ENCODE results near the gene XIRP2.
"Not testable (repeated sequence)": the region's sequence is repeated elsewhere in the genome, so short reads cannot be mapped to it uniquely, and the experiment has no call there.

XIRP2 gene

DNA sequence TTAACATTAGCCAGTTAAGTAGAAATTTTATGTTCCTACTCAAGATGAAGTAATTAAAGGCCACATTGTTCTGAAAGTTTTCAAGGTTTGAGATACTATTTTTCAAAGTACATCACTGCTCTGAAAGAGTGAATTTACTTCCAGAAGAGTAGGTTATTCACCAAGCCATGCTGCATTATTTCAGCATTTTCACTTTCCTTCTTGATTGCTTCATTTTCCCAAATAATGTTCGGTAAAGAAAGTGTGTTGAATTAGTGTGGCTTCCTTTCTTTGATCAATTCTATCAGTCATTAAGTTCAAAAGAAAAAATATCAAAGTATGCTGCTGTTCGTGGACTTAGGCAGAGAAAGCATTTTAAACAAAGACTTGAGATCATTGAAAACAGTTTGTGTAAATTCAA, 310.3 kb downstream of the XIRP2 start:
- DNase-seq: no peak

DNA sequence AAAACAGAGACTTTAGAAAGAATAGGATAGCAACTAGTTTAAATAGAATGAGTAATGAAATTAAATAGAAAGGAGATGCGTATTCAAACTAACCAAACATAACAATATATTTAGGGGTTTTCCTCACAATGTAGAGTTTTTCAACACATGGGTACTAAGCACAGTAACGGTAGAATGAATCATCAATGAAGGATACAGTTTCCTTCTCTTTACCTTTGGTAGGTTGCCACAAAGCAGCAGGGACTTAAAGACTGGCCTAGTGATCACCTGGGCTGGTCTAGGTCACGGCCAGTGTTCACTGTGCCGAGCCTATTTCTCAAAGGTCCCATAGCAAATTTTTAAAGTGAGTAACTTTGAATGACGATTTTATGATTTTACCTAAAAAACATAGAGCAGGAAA, 311.7 kb downstream of the XIRP2 start:
- no peak for DNase-seq

DNA sequence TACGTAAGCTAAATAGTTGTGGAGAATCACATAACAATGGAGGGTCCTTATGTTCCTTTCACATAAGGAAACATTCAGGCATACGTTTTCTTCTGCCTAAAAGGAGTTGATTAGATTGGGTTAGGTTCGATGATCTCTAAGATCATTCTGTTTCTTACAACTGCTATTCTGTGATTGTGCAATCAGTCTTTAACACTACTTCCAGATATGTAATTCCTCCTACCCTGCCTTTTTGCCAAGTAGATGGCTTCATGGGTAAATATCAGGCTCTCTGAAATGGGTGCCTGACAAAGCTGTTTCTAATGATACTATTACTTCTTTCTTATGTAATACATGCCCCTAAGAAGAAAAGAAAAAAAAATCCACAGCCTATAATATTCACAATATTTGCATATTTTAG, 321.5 kb downstream of the XIRP2 start:
- no peak for DNase-seq

DNA sequence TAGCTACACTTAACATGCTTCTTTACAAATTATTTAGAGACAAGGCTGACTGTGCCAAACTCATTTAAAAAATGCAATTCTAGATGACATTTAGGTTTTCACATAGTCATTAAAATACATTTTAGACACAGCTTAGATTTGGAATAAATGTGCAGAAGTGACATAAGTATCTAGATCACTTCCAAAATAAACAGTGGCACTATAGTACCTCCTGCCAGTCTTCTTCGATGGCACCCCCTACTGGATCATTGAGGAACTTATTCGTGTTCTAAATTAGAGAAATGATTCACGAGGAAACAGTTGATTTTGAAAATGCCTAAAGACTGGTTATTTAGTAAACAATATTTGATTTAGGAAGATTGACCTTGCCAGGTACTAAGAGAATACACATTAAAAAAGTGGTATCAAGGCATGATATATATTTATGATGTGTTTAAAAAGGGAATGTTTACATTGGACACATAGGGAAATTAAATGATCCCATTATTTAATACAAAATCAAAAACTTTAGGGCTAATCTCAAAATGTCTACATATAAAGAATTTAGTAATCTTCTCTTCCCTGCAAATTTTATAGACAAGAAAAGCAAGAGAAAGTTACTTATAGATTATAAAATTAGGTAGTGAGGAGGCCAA, 323.9 kb downstream of the XIRP2 start:
- DNase-seq: no peak

DNA sequence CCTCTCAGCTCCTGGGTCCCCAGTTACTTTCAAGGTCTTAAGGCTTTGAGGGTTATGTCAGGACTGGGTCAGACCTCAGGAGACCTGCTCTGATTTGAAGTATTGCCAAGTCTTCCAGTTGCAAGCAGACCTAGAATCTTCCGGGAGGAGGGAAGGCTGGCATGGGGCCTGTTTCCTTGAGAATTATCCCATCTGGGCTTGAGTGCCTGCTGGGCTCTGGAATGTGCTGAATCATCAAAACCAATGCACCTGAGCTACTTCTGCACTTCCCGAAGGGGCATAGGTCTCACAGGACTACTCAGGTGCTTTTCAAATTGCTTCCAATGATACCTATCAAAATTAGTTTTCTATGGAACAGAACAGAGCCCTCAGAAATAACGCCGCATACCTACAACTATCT, 327.3 kb downstream of the XIRP2 start:
- DNase-seq: no peak

DNA sequence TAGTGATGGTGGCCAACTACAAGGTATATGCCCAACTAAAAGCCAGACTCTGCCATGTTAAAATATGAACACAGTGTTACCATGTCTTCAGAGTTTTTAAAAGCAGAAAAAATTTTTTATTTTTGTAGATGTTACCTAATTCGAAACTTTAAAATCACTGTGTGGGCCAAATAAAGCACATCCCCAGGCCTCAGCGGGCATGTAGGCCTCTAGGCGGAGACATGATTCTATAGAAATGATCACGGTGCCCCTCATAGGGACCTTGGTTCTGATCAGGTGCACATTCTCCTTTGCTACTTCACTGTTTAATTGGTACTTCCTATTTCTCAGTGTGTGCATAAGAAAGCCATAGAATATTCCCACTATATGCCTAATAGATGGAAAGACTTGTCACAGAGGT, 349.2 kb downstream of the XIRP2 start:
- DNase-seq: no peak

DNA sequence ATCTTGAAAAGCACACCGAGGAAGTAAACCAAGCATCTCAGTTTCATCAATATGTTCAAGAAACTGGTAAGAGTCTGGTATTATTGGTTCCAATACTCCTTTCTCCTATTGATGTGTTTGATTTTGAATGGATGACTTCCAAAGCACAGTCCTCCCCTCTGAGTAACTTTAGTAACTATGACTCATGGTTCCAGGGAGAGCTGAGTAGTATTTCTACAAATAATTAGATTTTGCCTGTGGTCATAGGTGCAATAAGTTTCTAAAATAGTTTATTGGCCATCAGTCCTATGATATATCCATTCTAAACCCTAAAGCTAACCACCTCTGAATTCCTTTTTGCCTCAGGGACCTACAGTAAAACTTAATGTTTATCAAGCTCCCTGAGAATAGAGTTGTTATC, 352.4 kb downstream of the XIRP2 start:
- no peak for DNase-seq

DNA sequence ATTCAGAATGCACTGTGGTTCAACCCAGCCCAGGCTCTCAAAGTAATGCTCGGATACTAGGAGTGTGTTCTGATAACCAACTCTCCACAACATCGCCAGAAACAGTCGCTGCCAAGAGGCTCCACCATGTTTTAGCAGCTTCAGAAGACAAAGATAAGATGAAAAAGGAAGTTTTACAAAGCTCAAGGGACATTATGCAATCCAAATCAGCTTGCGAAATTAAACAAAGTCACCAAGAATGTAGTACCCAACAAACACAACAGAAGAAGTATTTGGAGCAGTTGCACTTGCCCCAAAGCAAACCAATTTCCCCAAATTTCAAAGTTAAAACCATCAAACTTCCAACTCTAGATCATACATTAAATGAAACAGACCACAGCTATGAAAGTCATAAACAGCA, 360.9 kb downstream of the XIRP2 start:
- DNase-seq: no peak

DNA sequence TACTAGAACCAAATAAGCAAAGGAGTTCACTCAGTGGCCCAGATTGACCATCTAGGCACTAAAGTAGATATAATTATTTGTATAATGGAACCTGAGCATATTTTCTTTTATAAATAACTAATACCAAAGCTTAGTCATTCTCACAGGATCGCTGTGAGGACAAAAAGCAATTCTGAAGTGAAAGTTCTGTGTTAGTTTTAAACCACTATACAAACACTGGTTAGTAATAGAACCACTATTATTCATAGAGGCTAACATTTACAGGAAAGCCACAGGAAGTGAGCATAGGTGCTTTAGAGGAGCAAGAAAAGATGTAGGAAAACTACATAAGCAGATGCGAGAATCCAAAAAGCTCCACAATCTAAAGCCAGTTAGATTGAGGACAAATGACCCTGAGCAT, 364.7 kb downstream of the XIRP2 start:
- DNase-seq: no peak

DNA sequence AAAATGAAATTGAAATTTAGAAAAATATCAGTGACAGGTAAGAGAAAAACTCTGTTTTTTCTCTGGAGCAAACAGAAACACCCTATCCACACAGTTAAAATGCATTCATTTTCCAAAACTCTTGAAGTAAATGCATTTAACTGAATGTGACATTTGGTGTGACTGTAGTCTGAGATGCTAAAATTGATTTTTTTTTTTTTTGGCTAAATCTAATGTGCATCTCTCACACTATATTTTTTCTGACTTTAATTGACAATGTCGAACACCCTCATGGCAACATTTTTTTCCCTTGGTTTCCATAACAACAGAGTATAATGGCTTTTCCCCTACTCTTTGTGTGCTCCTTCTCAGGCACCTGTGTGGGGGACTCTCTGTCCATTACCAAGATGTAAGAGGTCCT, 366.4 kb downstream of the XIRP2 start:
- no peak for DNase-seq

DNA sequence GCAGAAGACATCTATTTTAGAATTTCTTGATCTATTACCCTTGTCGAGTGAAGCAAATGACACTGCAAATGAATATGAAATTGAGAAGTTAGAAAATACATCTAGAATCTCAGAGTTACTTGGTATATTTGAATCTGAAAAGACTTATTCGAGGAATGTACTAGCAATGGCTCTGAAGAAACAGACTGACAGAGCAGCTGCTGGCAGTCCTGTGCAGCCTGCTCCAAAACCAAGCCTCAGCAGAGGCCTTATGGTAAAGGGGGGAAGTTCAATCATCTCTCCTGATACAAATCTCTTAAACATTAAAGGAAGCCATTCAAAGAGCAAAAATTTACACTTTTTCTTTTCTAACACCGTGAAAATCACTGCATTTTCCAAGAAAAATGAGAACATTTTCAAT, 370.4 kb downstream of the XIRP2 start:
- no peak for DNase-seq

DNA sequence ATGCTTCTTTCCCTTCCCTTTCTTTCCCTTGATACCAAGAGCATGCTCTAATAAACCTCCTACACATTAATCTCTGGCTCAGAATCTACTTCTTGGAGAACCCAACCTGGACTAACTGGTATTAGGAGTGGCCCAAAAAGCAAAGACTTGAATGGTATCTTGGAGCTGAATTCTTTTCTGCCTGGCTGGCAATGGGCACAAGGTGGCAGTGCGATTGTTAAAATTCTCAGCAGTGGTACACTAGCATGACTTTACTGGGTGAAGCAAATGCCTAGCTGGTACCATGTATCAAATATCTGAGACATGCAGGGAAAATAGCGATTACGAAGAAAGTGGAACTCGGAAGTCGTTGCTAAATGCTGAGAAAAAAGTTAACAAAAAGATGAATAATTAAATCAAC, 376.1 kb downstream of the XIRP2 start:
- DNase-seq: no peak

DNA sequence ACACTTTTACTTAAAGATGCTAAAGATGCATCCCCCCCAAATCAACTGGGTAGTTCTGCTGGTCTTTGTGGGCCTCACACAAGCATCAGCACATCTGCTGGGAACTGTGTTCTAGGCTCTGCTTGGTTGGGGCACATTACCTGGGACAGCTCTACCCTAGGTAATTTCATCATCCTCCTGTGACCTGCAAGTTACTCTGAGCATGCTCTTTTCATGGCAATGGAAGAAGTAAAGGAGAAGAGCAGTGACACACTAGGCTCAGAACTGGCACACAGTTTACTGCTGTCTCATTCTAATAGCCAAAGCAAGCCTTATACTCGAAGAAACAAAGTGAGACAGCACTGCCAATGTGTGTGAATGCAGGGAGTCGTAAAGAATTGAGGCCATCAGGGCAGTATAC, 376.7 kb downstream of the XIRP2 start:
- DNase-seq: no peak

DNA sequence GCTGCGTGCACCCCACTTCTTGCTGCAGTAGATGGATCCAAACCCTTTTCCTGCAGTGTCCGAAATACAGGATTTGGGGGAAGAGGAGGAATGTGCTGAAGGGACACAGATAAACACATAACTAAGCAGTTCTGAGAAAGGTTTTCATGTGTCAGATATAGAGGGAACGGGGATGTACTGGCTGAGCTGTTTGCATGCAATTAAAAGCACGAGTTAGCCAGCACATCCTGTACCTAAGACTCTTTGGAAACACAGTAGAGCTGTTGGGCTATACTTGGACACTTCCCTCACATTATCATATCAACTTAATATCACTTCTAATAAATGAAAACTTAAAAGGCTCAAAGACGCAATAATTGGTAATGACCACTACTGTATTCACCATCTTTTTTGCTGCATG, 377.4 kb downstream of the XIRP2 start:
- no peak for DNase-seq

DNA sequence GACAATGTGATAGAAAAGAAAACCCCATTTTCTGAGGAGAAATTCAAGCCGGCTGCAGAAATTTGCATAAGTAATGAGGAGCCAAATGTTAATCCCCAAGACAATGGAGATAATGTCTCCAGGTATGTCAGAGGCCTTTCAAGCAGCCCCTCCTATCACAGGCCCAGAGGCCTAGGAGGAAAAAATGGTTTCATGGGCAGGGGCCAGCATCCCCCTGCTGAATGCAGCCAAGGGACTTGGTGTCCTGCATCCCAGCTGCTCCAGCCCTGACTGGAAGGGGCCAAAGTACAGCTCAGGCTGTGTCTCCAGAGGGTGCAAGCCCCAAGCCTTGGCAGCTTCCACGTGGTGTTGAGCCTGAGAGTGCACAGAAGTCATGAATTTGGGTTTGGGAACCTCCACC, 380.0 kb downstream of the XIRP2 start:
- DNase-seq: not testable (repeated sequence)

DNA sequence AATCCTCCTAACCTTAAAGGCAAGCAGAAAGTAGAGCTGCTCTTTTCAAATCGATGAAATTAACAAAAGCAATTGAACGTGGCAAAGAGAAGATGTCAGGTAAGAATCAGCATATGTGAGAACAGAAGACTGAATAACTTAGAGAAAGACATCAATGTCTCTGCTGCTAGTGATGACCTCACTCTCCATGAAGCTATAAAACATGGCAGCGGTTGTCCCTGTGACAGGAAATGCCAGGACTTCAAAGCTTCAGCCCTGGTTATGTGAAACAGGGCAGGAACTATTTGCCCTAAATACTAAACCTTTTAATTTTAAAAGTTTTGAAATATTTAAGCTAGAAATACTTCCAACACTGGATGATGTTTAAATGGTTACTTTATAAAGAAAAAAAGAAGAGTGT, 383.7 kb downstream of the XIRP2 start:
- DNase-seq: no peak

DNA sequence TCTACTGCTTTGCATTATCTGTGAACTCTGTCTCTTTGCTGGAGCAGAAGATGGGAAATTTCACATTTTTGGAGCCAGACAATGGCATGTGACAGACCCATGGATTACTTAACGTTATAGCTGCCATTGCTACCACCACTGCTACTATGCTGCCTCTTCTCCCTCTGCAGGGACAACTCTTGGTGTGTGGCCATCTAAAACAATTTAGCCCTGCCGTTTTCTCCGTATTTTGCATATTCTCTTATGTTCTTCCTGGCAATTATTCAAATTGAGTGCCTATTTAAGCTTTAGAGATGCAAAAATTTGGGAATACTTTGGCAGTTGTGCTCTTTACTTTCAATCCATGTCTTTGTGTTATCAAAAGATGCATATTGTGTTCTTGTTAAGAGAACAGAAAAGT, 386.8 kb downstream of the XIRP2 start:
- no peak for DNase-seq

DNA sequence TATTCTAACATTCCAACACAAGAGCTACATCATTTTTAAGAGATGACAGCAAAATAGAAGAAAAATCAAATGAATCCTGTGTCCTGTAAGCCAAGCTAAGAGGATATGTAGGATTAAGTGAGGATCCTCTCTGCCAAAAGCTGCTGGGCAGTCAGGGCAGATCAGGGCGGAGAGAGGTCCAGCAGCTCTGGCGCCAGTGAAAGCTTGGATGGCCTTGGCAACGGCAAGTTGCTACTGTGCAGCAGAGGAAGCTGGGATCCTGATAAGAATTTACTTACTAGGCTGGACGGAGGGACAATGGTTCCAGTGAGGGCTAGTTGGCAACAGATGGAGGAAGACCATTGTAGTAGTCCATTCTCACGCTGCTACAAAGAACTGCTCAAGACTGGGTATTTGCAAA, 391.5 kb downstream of the XIRP2 start:
- no peak for DNase-seq

DNA sequence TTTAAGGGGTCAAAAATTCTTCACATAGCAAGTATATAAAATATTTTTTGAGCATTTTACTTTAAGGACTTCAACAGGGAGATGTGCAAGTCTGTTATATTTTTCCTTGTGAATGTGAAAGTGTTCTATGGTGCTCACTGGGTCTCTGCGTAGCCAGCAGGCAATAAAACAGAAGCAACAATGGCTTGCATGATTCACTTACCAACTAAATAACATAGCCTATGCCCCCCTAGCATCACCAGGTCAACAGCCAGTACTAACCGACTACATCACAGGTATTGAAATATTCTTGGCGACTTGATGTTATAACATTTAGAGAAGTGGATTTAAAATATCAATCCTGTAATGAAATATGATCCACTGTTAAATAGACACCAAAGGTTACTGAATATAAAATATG, 398.9 kb downstream of the XIRP2 start:
- DNase-seq: no peak

DNA sequence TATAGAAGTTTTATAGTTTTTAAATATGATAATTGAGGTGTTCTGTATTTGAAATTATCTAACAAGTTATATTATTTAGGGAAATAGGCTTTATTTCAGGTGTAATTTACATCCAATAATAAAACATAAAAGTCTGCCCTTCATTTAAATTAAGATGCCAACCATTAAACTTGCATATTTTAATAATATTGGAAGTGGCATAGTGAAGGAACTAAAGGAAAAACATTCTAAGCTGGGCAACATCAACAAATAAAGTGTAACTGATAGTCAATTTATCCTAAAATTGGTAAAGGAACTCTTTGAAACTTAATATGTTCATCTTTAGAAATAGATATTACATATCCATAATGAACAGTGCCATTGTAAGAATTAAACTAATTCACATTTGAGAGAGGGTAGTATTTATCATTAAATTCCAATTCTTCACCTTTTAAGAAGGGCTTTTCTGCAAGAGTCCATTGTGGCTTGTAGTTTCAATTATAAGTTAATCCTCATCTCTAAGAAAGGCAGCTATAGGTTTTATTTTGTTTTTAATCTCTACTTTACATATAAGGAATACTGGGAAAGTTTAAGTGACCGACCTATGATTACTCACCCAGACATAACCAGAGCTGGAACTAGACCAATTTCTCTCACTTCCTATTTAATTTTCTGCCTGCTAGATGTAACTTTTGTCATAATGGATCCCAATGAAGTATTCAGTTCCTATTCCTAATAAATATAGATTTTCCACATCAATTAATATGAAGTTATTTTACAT, 401.6 kb downstream of the XIRP2 start:
- no peak for DNase-seq

DNA sequence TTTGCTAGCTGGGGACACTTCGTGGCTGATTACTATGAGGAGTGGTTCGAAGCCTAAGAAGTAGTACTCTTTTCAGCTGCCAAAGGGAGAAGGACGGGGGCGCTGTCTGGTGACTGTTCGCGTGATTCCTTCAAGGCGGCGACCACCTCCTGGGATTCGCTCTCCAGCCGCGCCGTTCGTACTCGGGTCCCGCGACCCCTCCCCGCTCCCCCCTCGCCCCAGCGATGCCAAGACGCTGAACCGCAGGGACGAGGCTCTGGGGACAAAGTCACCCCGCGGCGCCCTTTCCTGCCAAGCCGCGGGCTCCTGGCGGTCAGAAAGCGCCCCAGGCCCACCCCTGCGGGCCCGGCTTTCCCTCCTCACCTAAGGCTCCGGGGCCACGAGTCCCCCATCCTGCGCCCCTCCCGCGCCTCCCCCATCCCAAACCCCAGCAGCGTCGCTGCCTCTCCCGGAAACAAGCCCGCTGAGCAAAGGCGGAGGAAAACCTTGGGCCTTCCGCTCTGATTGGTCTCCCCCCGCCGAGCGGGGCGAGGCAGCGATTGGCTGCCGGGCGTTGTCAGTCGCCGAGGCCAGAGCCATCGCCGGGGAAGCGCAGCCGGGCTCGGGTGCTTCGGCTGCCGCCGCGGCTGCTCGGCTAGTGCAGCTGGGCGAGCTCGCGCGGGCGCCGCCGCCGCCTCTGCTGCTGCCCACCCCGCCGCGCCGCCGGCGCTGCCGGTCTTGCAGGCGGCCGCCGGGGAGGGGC, 404.3 kb downstream of the XIRP2 start, which contains the start of gene B3GALT1:
TSS of gene B3GALT1 (plus strand) at position 572 of the 742 bp plus-strand sequence.
- no peak for DNase-seq

DNA sequence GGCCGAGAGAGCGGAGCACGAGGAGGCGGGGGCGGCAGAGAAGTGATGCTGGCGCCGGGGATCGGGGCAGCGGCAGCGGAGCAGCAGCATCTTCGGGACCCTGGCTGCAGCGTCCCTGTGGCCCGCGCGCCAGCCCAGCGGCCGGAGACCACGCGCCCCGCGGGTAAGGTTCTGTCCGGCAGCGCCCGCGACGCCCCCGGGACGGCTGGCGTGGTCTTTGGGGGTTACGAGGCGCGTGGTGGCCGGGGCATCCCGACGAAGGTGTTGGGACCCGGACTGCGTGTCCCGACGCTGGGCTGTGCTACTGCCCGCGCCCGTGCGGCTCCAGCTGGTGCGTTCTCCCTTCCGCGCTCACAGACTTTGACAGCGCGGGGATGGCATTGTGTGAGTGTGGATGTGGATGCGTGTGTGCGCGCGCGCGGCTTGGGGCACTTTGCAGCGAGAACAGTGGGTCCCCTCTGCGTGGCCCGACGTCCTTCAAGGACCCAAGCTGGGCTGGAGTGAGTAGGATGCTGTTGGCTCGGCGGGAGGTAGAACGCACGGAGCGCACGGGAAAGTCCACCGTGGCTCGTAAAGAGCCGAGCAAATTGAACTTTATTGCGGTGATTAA, 405.0 kb downstream of the XIRP2 start:
- no peak for DNase-seq

DNA sequence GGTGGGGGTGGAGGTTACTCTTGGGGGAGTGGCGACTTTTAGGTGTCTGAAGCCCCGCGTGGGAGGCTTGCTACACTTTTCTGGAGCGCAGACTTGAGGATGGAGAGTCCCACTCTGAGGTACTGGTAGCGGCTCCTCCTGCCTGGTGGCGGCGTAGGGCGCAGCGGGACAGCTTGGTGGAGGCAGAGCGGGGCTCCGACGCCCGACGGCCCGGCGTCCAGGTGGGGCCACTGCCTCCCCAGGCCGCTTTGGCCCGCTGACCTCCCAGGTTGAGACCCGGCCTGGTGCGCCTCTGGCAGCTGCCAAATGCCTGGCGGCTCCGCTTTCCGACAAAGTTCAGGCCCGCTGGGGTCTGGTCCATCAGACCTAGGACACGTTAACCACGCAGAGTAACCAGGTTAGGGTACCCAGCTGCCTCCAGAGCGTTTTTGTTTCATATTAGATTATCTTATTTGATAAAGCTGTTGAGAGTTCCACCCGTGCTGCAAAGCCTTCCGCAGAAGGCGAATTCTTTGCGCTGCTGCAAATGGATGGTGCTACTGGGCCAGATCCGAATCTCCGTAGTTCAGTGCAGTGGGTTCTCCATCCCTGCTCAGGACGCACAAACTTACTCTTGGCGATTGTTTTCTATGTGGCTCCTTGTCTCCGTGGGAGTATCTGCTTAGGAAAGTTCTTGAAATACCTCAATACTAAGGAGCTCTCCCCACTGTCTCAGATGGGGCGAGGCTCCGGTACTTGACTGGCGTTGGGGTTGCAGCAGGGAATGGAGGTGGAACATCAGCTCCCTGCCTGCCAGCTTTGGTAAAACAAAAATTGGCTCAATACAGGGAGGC, 405.9 kb downstream of the XIRP2 start:
- no peak for DNase-seq

Data from effector CD4-positive, alpha-beta T cell (primary cell).